ENCODE measurements around the gene ZCCHC14.

Gene ZCCHC14

DNA sequence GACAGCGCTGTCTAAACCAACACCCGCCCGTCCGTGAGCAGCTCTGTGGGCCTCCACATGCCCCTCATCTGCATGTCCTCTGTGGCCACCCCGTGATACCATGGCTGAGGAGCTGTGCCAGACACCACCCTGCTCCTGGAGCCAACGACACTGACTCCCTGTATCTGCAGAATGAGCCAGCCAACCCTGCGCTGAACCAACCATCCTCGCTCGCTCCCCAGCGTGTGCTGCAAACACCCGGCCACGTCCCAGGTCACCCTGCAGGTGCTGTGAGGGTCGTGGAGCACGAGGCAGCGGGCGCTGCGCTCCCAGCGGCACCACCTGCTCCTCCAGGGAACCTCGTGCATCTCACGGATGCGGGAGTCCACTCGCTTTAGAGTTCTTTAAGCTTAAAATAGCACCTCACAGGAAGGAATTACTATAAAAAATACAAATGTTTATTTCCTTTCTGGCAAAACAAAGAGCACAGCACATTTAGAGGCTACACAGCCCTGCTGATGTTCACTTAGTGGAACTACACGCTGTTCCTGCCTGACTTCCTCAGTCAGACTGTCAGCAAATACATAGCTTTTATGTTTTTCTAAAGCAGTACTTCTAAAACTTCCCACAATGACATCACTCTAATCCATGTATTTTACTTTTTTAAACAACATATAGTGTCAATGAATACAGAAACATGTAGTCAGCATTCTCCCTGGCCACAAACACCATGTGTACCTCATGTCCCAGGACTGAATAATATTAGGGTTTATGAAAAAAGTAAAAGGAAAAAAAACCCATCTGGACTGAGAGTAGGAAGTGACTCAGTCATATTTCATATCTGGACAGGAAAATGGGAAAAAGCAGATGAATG lies 57.2 kb downstream of the ZCCHC14 start:
- DNase-seq (ENCODE audit: low read depth in 2 of 3, low spot score in 2 of 3), result no peak

DNA sequence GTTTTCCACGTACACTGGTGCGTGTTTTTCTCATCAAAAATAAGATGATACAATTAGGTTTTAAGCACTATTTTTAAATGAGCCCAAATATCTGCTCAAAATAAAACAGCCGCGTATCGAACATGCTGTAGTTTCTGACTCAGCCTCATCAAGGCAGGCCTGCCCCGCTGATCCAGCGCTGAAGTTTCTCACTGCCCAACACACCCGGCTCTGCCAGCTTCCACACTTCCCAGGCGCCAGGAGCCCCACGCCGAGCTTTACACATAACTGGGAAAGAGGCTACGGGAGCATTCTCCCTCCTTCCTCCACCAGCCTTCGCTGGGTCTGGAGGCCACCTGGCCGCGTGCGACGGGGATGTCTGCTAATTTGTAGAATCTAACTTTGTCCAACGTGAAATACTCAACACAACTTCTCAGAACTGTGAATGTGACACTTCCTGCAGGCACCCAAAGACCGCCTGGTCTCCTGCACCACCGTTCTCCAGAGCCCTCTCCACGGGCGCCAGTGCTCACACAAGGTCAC lies 58.6 kb downstream of the ZCCHC14 start:
- DNase-seq (ENCODE audit: low read depth in 2 of 3, low spot score in 2 of 3), result no peak

GRCh38 chr16:87432330-87432915 lies 60.4 kb downstream of the ZCCHC14 start:
- no peak for DNase-seq (ENCODE audit: low read depth in 2 of 3, low spot score in 2 of 3)

GRCh38 chr16:87431926-87432325 lies 60.9 kb downstream of the ZCCHC14 start:
- DNase-seq (ENCODE audit: low read depth in 2 of 3, low spot score in 2 of 3), result no peak

DNA sequence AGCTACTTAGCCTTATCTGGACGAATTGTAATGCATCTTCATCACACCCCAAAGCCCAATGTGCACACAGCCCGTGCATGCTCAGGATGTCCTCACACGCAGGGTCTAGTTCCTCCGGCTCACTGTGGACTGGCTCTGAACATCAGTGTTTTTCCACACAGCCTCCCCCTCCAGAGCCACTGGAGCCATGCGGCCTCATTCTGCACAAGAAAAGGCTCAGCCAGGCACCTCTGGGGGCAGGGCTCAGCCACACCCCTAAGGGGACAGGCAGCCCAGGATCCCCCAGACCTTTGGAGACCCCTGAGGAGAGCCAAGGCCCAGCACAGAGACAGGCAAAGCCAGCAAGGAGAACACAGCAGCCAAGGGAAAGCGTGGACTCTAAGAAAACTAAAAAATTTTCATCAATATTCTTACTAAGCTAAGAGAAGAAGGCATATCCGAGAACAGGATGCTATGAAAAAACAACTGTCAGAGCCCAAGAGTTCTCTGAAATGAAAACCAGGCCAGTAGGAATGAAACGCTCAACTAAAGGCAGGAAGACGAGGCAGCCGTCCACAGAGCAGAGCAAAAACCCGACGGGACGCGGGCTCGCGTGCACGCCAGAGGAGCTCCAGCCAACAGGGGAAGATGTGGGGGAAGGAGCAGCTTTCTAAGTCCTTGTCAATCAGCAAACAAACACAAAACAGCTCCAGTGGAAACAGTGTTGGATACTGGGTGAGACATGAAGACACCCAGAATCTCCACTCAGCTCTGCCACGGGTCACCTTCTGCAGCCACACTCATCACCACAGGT lies 66.2 kb downstream of the ZCCHC14 start:
- DNase-seq (ENCODE audit: low read depth in 2 of 3, low spot score in 2 of 3), result no peak

- DNase-seq (ENCODE audit: low read depth in 2 of 3, low spot score in 2 of 3), result no peak
Observed at GRCh38 chr16:87425941-87426340, 66.9 kb downstream of the ZCCHC14 start.

DNA sequence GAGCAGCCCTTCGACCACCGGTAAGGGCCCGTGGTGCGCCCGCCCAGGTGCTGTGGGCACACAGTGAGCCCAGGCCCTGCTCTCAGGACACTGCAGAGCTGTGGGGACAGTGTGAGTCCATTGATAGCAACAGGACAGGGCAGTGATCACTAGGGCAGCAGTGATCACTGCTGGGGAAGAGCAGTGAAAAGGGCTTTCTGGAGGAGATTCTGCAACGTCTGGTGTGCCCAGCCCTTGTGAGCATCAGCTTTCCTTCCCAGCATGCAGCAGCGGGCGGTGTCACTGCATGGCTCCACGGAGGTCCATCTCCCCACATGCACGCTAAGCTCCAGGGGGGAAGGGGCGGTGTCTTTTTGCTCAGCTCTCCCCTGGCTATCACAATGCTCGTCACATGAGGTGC lies 68.6 kb downstream of the ZCCHC14 start:
- no peak for DNase-seq (ENCODE audit: low read depth in 2 of 3, low spot score in 2 of 3)

DNA sequence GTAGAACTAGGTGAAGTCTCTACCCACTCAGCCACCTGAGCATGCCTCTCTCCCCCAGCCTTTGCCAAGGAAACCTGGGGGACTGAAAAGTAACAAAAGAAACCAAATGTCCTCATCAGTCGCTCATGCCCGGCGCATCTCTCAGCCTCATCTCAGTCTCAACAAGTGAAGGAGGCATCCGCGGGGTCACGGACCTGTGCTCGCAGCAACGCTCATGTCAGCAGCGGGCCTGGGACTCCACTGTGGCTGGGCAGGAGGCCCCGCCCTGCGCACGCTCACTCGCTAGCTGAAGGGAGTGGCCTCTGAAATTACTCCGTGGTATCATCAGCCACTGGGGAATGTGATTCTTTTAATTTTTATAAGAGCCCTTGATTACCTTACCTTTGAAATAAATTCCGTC lies 69.4 kb downstream of the ZCCHC14 start:
- no peak for DNase-seq (ENCODE audit: low read depth in 2 of 3, low spot score in 2 of 3)

GRCh38 chr16:87422106-87422505 lies 70.7 kb downstream of the ZCCHC14 start:
- no peak for DNase-seq (ENCODE audit: low read depth in 2 of 3, low spot score in 2 of 3)

GRCh38 chr16:87421003-87421912 lies 71.6 kb downstream of the ZCCHC14 start:
- DNase-seq (ENCODE audit: low read depth in 2 of 3, low spot score in 2 of 3), result no peak

DNA sequence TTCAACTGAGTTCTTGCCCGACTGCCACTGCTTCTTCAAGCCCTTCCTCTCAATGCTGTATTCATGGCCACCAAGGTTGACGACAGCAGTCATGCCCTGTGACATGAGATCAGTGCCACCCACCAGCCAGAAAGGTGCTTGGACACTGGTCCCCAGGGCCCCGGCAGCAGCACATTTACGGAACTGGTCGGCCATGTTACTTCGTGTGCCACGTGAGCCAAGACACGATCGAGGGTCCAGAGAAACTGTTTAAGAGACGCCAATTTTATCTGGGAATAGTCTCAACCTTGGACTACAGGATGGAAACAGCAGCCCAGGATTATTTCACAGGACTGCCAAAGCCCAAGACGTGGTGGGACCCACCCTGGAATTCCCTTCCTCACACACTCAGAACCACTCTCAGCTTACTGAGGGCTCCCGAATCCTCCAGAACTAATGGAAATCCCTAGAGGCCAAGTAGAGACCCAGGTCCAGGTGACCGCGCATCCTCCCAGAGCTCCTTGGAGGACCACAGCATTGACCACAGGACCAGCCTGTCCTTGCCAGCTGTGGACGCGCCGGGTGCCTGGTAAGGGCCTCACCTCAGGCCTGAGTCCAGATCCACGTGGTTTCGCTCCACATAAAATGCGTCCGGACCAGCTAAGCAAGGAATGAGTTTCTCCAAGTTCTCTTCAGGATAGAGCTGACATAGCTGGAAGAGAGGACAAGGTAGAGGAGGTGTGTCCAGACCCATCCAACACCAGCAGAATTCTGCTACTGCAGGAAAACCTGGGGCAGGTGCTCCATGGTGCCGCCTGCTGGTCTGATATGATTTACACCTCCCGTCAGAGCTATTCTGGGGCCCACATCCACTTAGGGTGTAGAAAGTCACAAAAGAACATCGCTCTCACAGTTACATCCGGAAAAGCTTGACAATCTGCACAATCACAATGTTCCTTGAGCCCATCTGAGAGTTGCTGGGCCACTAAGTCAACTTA lies 72.5 kb downstream of the ZCCHC14 start:
- no peak for DNase-seq (ENCODE audit: low read depth in 2 of 3, low spot score in 2 of 3)

- DNase-seq (ENCODE audit: low read depth in 2 of 3, low spot score in 2 of 3), result no peak
Observed at GRCh38 chr16:87418644-87419043, 74.2 kb downstream of the ZCCHC14 start.

DNA sequence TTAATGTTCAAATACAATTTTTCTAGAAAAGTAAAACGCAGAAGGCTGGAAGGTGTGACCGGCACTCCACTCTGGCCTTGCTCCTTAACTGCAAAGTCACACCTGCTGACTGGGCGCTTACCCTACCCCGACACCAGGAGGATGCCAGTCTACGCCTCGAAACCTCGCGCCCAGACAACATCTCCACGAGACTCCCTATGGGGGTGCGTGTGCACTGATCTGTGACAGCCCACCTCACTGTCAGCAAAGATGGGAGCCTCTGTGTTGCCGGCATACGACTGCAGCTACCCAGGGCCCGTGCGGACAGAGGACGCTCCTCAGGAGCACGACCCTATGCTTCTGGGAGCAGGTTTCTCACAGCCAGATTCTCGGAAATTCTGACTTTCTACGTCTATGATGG lies 74.6 kb downstream of the ZCCHC14 start:
- no peak for DNase-seq (ENCODE audit: low read depth in 2 of 3, low spot score in 2 of 3)

DNA sequence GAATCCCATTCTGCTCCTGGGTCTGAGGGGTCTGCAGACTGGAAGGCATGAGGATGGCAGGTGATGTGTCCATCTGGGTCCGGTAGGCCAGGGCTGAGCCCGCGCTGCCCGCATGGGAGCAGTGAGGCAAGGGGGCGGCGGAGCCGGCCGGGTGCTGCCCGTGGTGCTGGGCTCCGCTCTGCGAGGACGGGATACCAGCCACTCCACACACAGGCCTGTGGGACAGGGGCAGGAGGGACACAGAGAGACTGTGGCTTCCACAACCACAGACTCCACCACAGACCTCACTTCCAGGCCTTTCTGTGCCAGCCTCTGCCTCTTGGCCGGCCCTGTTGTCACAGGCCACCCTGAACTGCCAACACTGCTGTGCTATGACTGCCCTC lies 75.3 kb downstream of the ZCCHC14 start:
- DNase-seq (ENCODE audit: low read depth in 2 of 3, low spot score in 2 of 3), result no peak

- DNase-seq (ENCODE audit: low read depth in 2 of 3, low spot score in 2 of 3), result no peak
Observed at GRCh38 chr16:87416826-87417527, 75.8 kb downstream of the ZCCHC14 start.

DNA sequence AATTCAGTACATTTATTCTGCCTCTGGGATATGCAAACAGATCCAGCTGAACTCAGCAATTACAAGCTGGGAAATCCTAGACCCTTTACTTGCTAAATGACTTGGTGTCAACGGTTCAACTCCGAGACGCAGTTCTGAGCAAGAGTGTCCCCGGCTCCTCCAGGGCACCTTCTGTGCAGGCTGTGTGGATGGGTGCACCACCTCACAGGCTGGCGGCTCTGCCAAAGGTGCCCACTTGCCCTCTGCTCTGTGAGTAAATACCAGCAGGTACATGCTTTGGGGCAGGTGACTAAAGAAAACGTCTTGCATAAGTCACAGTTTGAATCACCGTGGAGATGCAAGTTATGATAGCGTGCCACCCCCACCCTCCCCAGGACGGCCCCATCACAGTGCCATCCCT lies 77.4 kb downstream of the ZCCHC14 start:
- DNase-seq (ENCODE audit: low read depth in 2 of 3, low spot score in 2 of 3), result no peak

DNA sequence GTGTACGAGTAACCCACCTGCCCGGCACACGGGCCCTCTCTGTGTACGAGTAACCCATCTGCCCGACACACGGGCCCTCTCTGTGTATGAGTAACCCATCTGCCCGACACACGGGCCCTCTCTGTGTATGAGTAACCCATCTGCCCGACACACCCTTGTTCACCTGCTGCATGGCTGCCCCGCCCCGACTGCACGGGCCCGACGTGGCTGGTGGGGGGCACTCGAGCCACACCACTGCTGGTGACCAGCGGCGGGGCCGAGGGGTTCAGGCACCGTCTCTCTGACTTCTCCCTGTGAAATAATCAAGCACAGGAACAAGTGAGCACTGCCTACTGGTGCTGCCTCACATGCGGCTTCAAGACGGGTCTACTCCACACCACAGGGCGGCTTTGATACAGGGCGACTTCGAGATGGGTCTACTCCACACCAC lies 78.6 kb downstream of the ZCCHC14 start:
- no peak for DNase-seq (ENCODE audit: low read depth in 2 of 3, low spot score in 2 of 3)

DNA sequence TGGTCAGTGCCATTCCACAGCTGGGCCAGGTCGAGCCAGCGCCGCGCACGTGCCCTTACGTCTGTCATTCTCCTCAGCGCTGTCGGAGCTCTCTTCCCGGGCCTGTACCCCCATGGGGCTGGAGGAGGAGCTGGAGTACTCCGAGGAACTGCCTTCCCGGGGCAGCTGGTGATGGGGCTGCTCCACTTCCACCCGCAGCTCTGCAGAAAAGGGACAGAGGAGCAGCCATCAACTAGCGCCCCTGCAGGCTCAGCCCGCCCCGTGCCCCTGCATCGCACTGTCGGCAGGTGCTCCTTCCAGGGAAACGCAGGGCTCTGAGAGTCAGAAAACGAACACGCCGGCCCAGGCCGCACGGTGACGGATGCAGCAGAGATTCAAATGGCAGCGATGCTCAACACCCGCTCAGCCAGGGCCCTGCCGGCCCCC lies 79.8 kb downstream of the ZCCHC14 start:
- no peak for DNase-seq (ENCODE audit: low read depth in 2 of 3, low spot score in 2 of 3)
